Jurkat, Clone E6-1 (cell line): ENCODE results near the gene RXRB.

Source experiments
- DNase-seq: peaks from one replicate; pipeline ENCODE4 v3.0.0-alpha.2; 2011; ENCODE audit warnings: low read depth, low spot score
- H3K4me3 ChIP-seq: 2 replicates; pipeline ENCODE4 v1.5.1; 2011; ENCODE audit warnings: mild to moderate bottlenecking, low read length, control low read depth, moderate library complexity

RXRB gene

GRCh38 chr6:33213166-33213988 is 12.9 kb upstream of the RXRB start:
- H3K4me3 ChIP-seq = no peak overlapping the region
- DNase-seq = no peak

- no peak overlapping the region for H3K4me3 ChIP-seq
- no peak for DNase-seq
These were observed 12.3 kb upstream of the RXRB start for GRCh38 chr6:33212857-33213165.

- DNase-seq = no peak
- H3K4me3 ChIP-seq = no peak overlapping the region
These were observed 11.4 kb upstream of the RXRB start for GRCh38 chr6:33211666-33212422.

- no peak overlapping the region for H3K4me3 ChIP-seq
- DNase-seq = no peak
These were observed 10.7 kb upstream of the RXRB start for GRCh38 chr6:33211136-33211535.

GRCh38 chr6:33209856-33210255 is 9.4 kb upstream of the RXRB start:
- DNase-seq = no peak
- no peak overlapping the region for H3K4me3 ChIP-seq

GRCh38 chr6:33208091-33208967 is 7.9 kb upstream of the RXRB start, which contains the start of gene RING1:
TSS of gene RING1 (plus strand) at chr6:33208500. CDS start at chr6:33208823, 323 bp downstream.
- peak; percentile 54 for DNase-seq
- H3K4me3 ChIP-seq = peak within 1 kb of the TSS; percentile 81

- peak overlapping the region; percentile 81 for H3K4me3 ChIP-seq
- DNase-seq = no peak
These were observed 7.2 kb upstream of the RXRB start for GRCh38 chr6:33207552-33208090.

GRCh38 chr6:33206864-33207551 is 6.5 kb upstream of the RXRB start:
- peak overlapping the region; percentile 81; the same call in 1 of the 2 replicates for H3K4me3 ChIP-seq
- no peak for DNase-seq

GRCh38 chr6:33206027-33206863 is 5.8 kb upstream of the RXRB start:
- no peak overlapping the region for H3K4me3 ChIP-seq
- DNase-seq = no peak

- DNase-seq = no peak
- H3K4me3 ChIP-seq = peak overlapping the region; percentile 85
These were observed 4.9 kb upstream of the RXRB start for GRCh38 chr6:33205191-33206026.

- H3K4me3 ChIP-seq = peak within 1 kb of the TSS; percentile 85
- DNase-seq = peak; percentile 87
These were observed 4.1 kb upstream of the RXRB start, which contains the start of gene HSD17B8 for GRCh38 chr6:33204415-33205190. TSS of gene HSD17B8 (plus strand) at chr6:33204655. CDS start at chr6:33204669, 14 bp downstream.

- no peak for DNase-seq
- H3K4me3 ChIP-seq = peak overlapping the region; percentile 85
These were observed 3.6 kb upstream of the RXRB start for GRCh38 chr6:33204165-33204414.

- H3K4me3 ChIP-seq = peak overlapping the region; percentile 85
These were observed 3.1 kb upstream of the RXRB start for GRCh38 chr6:33203443-33204164.

GRCh38 chr6:33202799-33203198 is 2.3 kb upstream of the RXRB start:
- no peak overlapping the region for H3K4me3 ChIP-seq
- no peak for DNase-seq

More at GRCh38 chr6:33203443-33204164, 3.1 kb upstream of the RXRB start:
- DNase-seq = no peak

- DNase-seq = no peak
- H3K4me3 ChIP-seq = peak overlapping the region; percentile 100; the same call in 1 of the 2 replicates
These were observed 1.5 kb upstream of the RXRB start for GRCh38 chr6:33201935-33202334.

- DNase-seq = no peak
- peak overlapping the region; percentile 100 for H3K4me3 ChIP-seq
These were observed 681 bp upstream of the RXRB start for GRCh38 chr6:33201147-33201545.
